Stimulated activated naive CD4-positive, alpha-beta T cell (primary cell): Measurements from ENCODE around the gene MMP20.

ENCODE experiments used
- DNase-seq, 6 experiments: peaks; one replicate each; lab custom pipeline; 2025; lab: John Stamatoyannopoulos, UW

The MMP20 gene

GRCh38 chr11:102592131-102592530, 33.0 kb downstream of the MMP20 start:
- DNase-seq: no peak

GRCh38 chr11:102591160-102591718, 33.9 kb downstream of the MMP20 start:
- no peak for DNase-seq

- DNase-seq: no peak
These were observed 34.7 kb downstream of the MMP20 start for GRCh38 chr11:102590276-102591049.

- DNase-seq: no peak
These were observed 36.1 kb downstream of the MMP20 start for GRCh38 chr11:102589047-102589459.

GRCh38 chr11:102587722-102588121, 37.4 kb downstream of the MMP20 start:
- no peak for DNase-seq

GRCh38 chr11:102583141-102583873, 41.8 kb downstream of the MMP20 start:
- no peak for DNase-seq

GRCh38 chr11:102582140-102582539, 43.0 kb downstream of the MMP20 start:
- DNase-seq: no peak

- DNase-seq: no peak
These were observed 44.1 kb downstream of the MMP20 start for GRCh38 chr11:102581066-102581465.

- DNase-seq: no peak
These were observed 44.8 kb downstream of the MMP20 start for GRCh38 chr11:102580185-102580951.

- no peak for DNase-seq
These were observed 47.4 kb downstream of the MMP20 start for GRCh38 chr11:102577723-102578122.

GRCh38 chr11:102577182-102577581, 48.0 kb downstream of the MMP20 start:
- peak in 2 of 6 experiments; percentile 9 to 12 for DNase-seq

GRCh38 chr11:102576350-102576749, 48.8 kb downstream of the MMP20 start:
- peak in 1 of 6 experiments; percentile 19 for DNase-seq

- no peak for DNase-seq
These were observed 50.1 kb downstream of the MMP20 start for GRCh38 chr11:102575012-102575411.

GRCh38 chr11:102573851-102574250, 51.3 kb downstream of the MMP20 start:
- DNase-seq: no peak

- no peak for DNase-seq
These were observed 52.4 kb downstream of the MMP20 start for GRCh38 chr11:102572554-102573220.

- no peak for DNase-seq
These were observed 56.3 kb downstream of the MMP20 start for GRCh38 chr11:102568851-102569250.

GRCh38 chr11:102566112-102566511, 59.0 kb downstream of the MMP20 start:
- no peak for DNase-seq

GRCh38 chr11:102564110-102564509, 61.0 kb downstream of the MMP20 start:
- DNase-seq: no peak

GRCh38 chr11:102561636-102562035, 63.5 kb downstream of the MMP20 start:
- no peak for DNase-seq

- peak in 2 of 6 experiments; percentile 10 to 12 for DNase-seq
These were observed 64.5 kb downstream of the MMP20 start for GRCh38 chr11:102560555-102561011.

GRCh38 chr11:102559839-102560238, 65.3 kb downstream of the MMP20 start:
- peak in 2 of 6 experiments; percentile 5 to 15 for DNase-seq
